Measurements from ENCODE around the gene ASGR2.

ASGR2 gene

DNA sequence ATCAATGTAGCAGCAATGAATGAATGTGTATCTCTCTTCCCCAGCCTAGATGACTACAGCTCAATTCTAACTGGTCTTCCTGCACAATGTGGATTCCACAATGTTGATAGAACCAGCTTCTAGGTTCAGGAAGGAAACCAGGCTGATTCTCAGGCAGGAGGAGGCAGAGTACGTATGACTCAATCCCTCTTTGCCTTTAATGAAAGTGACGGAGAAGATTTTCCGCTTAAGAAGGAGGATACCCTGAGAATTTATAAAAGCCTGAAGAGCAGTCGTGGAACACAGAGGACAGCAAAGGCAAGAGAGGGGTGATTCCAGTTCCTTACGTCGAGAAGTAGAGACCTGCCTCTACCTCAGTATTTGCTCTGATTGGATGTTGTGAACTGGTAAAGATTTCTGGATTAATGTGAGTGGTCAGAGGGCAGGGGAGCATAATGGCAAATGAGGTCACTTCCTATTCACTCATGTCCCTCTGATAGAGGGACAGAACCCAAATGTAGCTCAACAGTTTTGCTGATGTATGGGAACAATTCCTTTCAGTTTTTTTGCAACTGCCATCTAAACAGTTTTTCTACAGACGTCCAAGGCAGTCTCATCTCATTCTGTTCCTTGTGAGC lies 55.7 kb downstream of the ASGR2 start:
- H3K4me1 ChIP-seq (ENCODE audit: insufficient read depth, insufficient read length): peaks cover 9% of the 10 kb centered on the region
- H3K4me3 ChIP-seq (ENCODE audit: insufficient read length, low read depth): no peak overlapping the region
- TF ChIP-seq ZNF274 (IDR thresholded peaks at IDR 0.05; ENCODE audit: low read depth, low read length) (no peak), YY1 (IDR thresholded peaks at IDR 0.05; ENCODE audit: insufficient read depth, insufficient read length) (no peak), SUZ12 (IDR thresholded peaks at IDR 0.05; ENCODE audit: extremely low read depth, insufficient read depth, insufficient read length) (no peak)
- DNase-seq (ENCODE audit: low read depth, low spot score): no peak
- no peak overlapping the region for H3K9ac ChIP-seq (ENCODE audit: insufficient read length, low read depth)
- H3K27me3 ChIP-seq (ENCODE audit: insufficient read depth, insufficient read length): no peaks in the 10 kb centered on the region
- no peaks in the 10 kb centered on the region for H3K9me3 ChIP-seq (ENCODE audit: insufficient read depth, low read length)
- H3K36me3 ChIP-seq (ENCODE audit: insufficient read depth, insufficient read length, low read length): no peaks in the 10 kb centered on the region

DNA sequence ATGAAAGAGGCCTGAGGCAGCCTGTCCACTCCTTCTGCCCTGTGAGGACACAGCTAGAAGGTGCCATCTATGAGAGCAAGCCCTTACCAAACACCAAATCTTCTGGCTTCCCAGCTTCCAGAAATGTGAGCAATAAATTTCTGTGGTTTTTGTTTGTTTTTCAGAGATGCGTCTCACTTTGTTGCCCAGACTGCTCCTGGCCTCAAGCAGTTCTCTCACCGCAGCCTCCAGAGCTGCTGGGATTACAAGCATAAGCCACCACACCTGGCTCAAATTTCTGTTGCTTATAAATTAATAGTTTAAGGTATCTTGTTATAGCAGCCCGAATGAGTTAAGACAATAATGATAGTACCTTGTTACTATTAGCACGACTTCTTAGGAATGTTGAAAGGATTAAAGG lies 58.2 kb downstream of the ASGR2 start:
- no peak overlapping the region for H3K4me3 ChIP-seq (ENCODE audit: insufficient read length, low read depth)
- H3K27me3 ChIP-seq (ENCODE audit: insufficient read depth, insufficient read length): no peaks in the 10 kb centered on the region
- no peak for TF ChIP-seq ZNF274 (IDR thresholded peaks at IDR 0.05; ENCODE audit: low read depth, low read length)
- TF ChIP-seq YY1 (IDR thresholded peaks at IDR 0.05; ENCODE audit: insufficient read depth, insufficient read length): no peak
- TF ChIP-seq SUZ12 (IDR thresholded peaks at IDR 0.05; ENCODE audit: extremely low read depth, insufficient read depth, insufficient read length): no peak
- H3K36me3 ChIP-seq (ENCODE audit: insufficient read depth, insufficient read length, low read length): no peaks in the 10 kb centered on the region
- no peak overlapping the region for H3K9ac ChIP-seq (ENCODE audit: insufficient read length, low read depth)
- H3K9me3 ChIP-seq (ENCODE audit: insufficient read depth, low read length): no peaks in the 10 kb centered on the region
- no peaks in the 10 kb centered on the region for H3K4me1 ChIP-seq (ENCODE audit: insufficient read depth, insufficient read length)
- DNase-seq (ENCODE audit: low read depth, low spot score): no peak

All from NT2/D1 (cell line).